IMR-90 (cell line): ENCODE data around the gene ACYP2. TPM values are rescaled to one million over a fixed set of nuclear protein-coding genes. Genes with fewer than 3 reads are reported as not detected.
"Not testable (repeated sequence)": the region's sequence is repeated elsewhere in the genome, so short reads cannot be mapped to it uniquely, and the experiment has no call there.

Source experiments
- ATAC-seq: fragments of 200-7000 bp; cut with Tn5 transposase; 2 replicates; pipeline ENCODE4 v1.9.1; 2020; ENCODE audit warnings: low read depth, mild to moderate bottlenecking, moderate library complexity
- BruUV-seq: library from RNA; stranded (reverse); fragments of 400-500 nt; replicated peaks from 2 replicates; lab custom pipeline; 2021; lab: Mats Ljungman, UMichigan
- CTCF ChIA-PET: fragments of 300-600 bp; formaldehyde crosslinking; extraction: SDS; loops from one replicate; lab custom pipeline; 2021; ENCODE audit warnings: antibody characterized with exemption; lab: Yijun Ruan, JAX
- POLR2A ChIA-PET: fragments of 300-600 bp; sonication (Branson Sonifier 250); formaldehyde crosslinking; loops from one replicate; lab custom pipeline; 2022; ENCODE audit warnings: antibody characterized with exemption; ENCODE audit not compliant: unreplicated experiment; lab: Charles Lee
- DNase-seq: peaks from one replicate; pipeline ENCODE4 v3.0.0; 2013
- H2AFZ ChIP-seq: replicated peaks from 2 replicates; pipeline ENCODE3; 2013; ENCODE audit warnings: low read length, mild to moderate bottlenecking; ENCODE audit not compliant: poor library complexity
- H2AK5ac ChIP-seq: 2 replicates; pipeline ENCODE4 v1.6.1; 2013; ENCODE audit warnings: low read depth, low read length, inconsistent platforms
- H2AK9ac ChIP-seq: replicated peaks from 2 replicates; pipeline ENCODE3; 2013; ENCODE audit warnings: mild to moderate bottlenecking, low read depth, low read length, moderate library complexity; ENCODE audit not compliant: poor library complexity
- H2BK120ac ChIP-seq: 2 replicates; pipeline ENCODE4 v1.6.1; 2013; ENCODE audit warnings: low read depth, low read length, inconsistent platforms
- H2BK15ac ChIP-seq: 3 replicates; pipeline ENCODE4 v1.6.1; 2013; ENCODE audit warnings: low read depth, low read length, inconsistent platforms
- H2BK20ac ChIP-seq: 2 replicates; pipeline ENCODE4 v1.6.1; 2013; ENCODE audit warnings: low read depth, mild to moderate bottlenecking, inconsistent platforms, low read length, moderate library complexity
- H2BK5ac ChIP-seq: 2 replicates; pipeline ENCODE4 v1.6.1; 2013; ENCODE audit warnings: mild to moderate bottlenecking, low read depth, low read length, inconsistent platforms; ENCODE audit not compliant: poor library complexity, severe bottlenecking
- H3K14ac ChIP-seq: replicated peaks from 2 replicates; pipeline ENCODE4 v1.6.1; 2013; ENCODE audit warnings: low read depth, low read length, inconsistent platforms
- H3K18ac ChIP-seq: 2 replicates; pipeline ENCODE4 v1.6.1; 2013; ENCODE audit warnings: low read depth, low read length, control low read depth
- H3K23ac ChIP-seq: 2 replicates; pipeline ENCODE4 v1.6.1; 2013; ENCODE audit warnings: low read depth, low read length, inconsistent platforms
- H3K27ac ChIP-seq: 2 replicates; pipeline ENCODE4 v1.5.1; 2013; ENCODE audit warnings: mild to moderate bottlenecking, control low read depth, low read length; ENCODE audit not compliant: insufficient read depth
- H3K27me3 ChIP-seq: 2 replicates; pipeline ENCODE4 v1.6.1; 2013; ENCODE audit warnings: low read length; ENCODE audit not compliant: control insufficient read depth, insufficient read depth
- H3K36me3 ChIP-seq: 2 replicates; pipeline ENCODE4 v1.6.1; 2013; ENCODE audit warnings: low read length, mixed read lengths; ENCODE audit not compliant: control insufficient read depth, insufficient read depth
- H3K4ac ChIP-seq: 2 replicates; pipeline ENCODE4 v1.6.1; 2013; ENCODE audit warnings: low read depth, low read length, inconsistent platforms
- H3K4me1 ChIP-seq: 2 replicates; pipeline ENCODE4 v1.6.1; 2013; ENCODE audit warnings: low read length, mixed read lengths; ENCODE audit not compliant: control insufficient read depth, insufficient read depth
- H3K4me2 ChIP-seq: 2 replicates; pipeline ENCODE4 v1.6.1; 2013; ENCODE audit warnings: low read depth, mild to moderate bottlenecking, control low read depth, low read length, moderate library complexity
- H3K4me3 ChIP-seq: 2 replicates; pipeline ENCODE4 v1.5.1; 2013; ENCODE audit warnings: low read depth, mild to moderate bottlenecking, control low read depth, low read length, moderate library complexity; ENCODE audit not compliant: insufficient read depth
- H3K56ac ChIP-seq: 2 replicates; pipeline ENCODE4 v1.6.1; 2013; ENCODE audit warnings: low read length, inconsistent platforms; ENCODE audit not compliant: insufficient read depth; ENCODE audit errors: extremely low read depth
- H3K79me1 ChIP-seq, 2 experiments: 2 replicates each; pipeline ENCODE4 v1.6.1; 2013; ENCODE audit warnings: low read length in 2 of 2, inconsistent platforms in 1 of 2, low read depth in 1 of 2
- H3K9ac ChIP-seq: 2 replicates; pipeline ENCODE4 v1.6.1; 2013; ENCODE audit warnings: low read depth, low read length, control low read depth
- H3K9me1 ChIP-seq: 2 replicates; pipeline ENCODE4 v1.6.1; 2013; ENCODE audit warnings: low read length, inconsistent platforms; ENCODE audit not compliant: insufficient read depth
- H3K9me3 ChIP-seq: 2 replicates; pipeline ENCODE4 v1.6.1; 2013; ENCODE audit warnings: low read length; ENCODE audit not compliant: control insufficient read depth, insufficient read depth
- H4K20me1 ChIP-seq: 2 replicates; pipeline ENCODE4 v1.6.1; 2013; ENCODE audit warnings: low read length, inconsistent platforms; ENCODE audit not compliant: insufficient read depth
- H4K5ac ChIP-seq: 2 replicates; pipeline ENCODE4 v1.6.1; 2013; ENCODE audit warnings: mild to moderate bottlenecking, low read depth, low read length, control low read depth
- H4K8ac ChIP-seq, 2 experiments: 2 replicates each; pipeline ENCODE4 v1.6.1; 2013; ENCODE audit warnings: low read depth in 2 of 2, low read length in 2 of 2, control low read depth in 1 of 2, inconsistent platforms in 1 of 2
- H4K91ac ChIP-seq: 2 replicates; pipeline ENCODE4 v1.6.1; 2013; ENCODE audit warnings: low read depth, low read length, inconsistent platforms; ENCODE audit not compliant: insufficient read depth
- BHLHE40 ChIP-seq: fragments of 150-350 bp; IDR thresholded peaks from 2 replicates; pipeline ENCODE4 v1.6.1; 2016; ENCODE audit warnings: mild to moderate bottlenecking, low read depth, low read length
- CEBPB ChIP-seq: IDR thresholded peaks from 2 replicates; pipeline ENCODE4 v1.6.1; 2012; ENCODE audit warnings: low read depth, low read length, improper control_type of control experiment
- FOS ChIP-seq: fragments of 150-350 bp; IDR thresholded peaks from 2 replicates; pipeline ENCODE4 v1.6.1; 2016; ENCODE audit warnings: low read depth, low read length
- MXI1 ChIP-seq: IDR thresholded peaks from 2 replicates; pipeline ENCODE4 v1.6.1; 2012; ENCODE audit warnings: low read depth, mild to moderate bottlenecking, low read length, moderate library complexity, borderline replicate concordance
- NFE2L2 ChIP-seq: fragments of 150-350 bp; IDR thresholded peaks from 2 replicates; pipeline ENCODE4 v1.6.1; 2016; ENCODE audit warnings: low read depth, mild to moderate bottlenecking, low read length
- RCOR1 ChIP-seq: IDR thresholded peaks from 2 replicates; pipeline ENCODE4 v1.6.1; 2012; ENCODE audit warnings: mild to moderate bottlenecking, low read length, improper control_type of control experiment; ENCODE audit not compliant: insufficient replicate concordance
- WGBS, 2 experiments: methylation state at CpG; one replicate each; pipeline versions ENCODE4 v1.1.5 to v1.1.7; 2013; ENCODE audit warnings: missing lambda C conversion rate in 2 of 2; ENCODE audit not compliant: insufficient read length in 1 of 2; ENCODE audit errors: extremely low coverage in 2 of 2; 5-methylcytosine and 5-hydroxymethylcytosine counted together
- dilution Hi-C: fragments of 300-500 bp; cut with HindIII; formaldehyde crosslinking; loops from one replicate; pipeline ENCODE4 v1.14.3; 2018; ENCODE audit warnings: low sequenced_read_pairs; ENCODE audit not compliant: unreplicated experiment
- in situ Hi-C: fragments of 300-500 bp; cut with MboI; formaldehyde crosslinking; loops from 3 replicates; pipeline ENCODE4 v1.14.3; 2019; ENCODE audit warnings: low sequenced_read_pairs, inconsistent platforms, mixed read lengths
- intact Hi-C: fragments of 100-400 bp; cut with micrococcal nuclease; formaldehyde crosslinking; loops from 2 replicates; pipeline ENCODE4 v1.10.0; 2022
- polyA plus RNA-seq, 3 experiments: library from polyadenylated mRNA; depleted of rRNA; stranded (reverse); fragments of >200 nt; gene quantifications; 2 replicates each; pipeline ENCODE4 v1.2.3, GENCODE V29; 2012; ENCODE audit warnings: low replicate concordance in 1 of 3
- total RNA-seq: library from RNA; depleted of rRNA; stranded (reverse); fragments of >200 nt; gene quantifications from 2 replicates; pipeline ENCODE4 v1.2.3, GENCODE V29; 2012

Gene ACYP2
- total and polyA plus RNA-seq, 2 of the 4 experiments (the other 2 are of a cell fraction), result 3.9 to 7.4 TPM

GRCh38 chr2:54261537-54261936, 146.1 kb downstream of the ACYP2 start (continued):
- TF ChIP-seq CEBPB (no peak), MXI1 (no peak), FOS (no peak), NFE2L2 (no peak), RCOR1 (no peak)

GRCh38 chr2:54262015-54262765, 146.8 kb downstream of the ACYP2 start:
- WGBS, 2 experiments, result no CpG with 5 or more reads among the region's 2 CpGs
- no peak overlapping the region for H2AK9ac ChIP-seq
- no peak overlapping the region for H3K9ac ChIP-seq
- H3K56ac ChIP-seq, result no peak overlapping the region
- no peak overlapping the region for H2BK5ac ChIP-seq
- intact Hi-C loops, result no loop called here
- peaks cover 3% of the 10 kb centered on the region; the same call in 1 of the 2 replicates for H3K9me1 ChIP-seq
- H2BK20ac ChIP-seq, result no peak overlapping the region
- no peak overlapping the region for H2BK120ac ChIP-seq
- no peaks in the 10 kb centered on the region for H3K79me1 ChIP-seq
- dilution Hi-C loops, result no loop called here
- H4K20me1 ChIP-seq, result no peaks in the 10 kb centered on the region
- no peak overlapping the region for H2AFZ ChIP-seq
- no peaks in the 10 kb centered on the region for H3K4me1 ChIP-seq
- H3K27me3 ChIP-seq, result no peaks in the 10 kb centered on the region
- TF ChIP-seq BHLHE40, result no peak
- TF ChIP-seq CEBPB, result peak; percentile 76
- H3K18ac ChIP-seq, result no peak overlapping the region
- H2AK5ac ChIP-seq, result peak overlapping the region; percentile 48; the same call in 1 of the 2 replicates
- POLR2A ChIA-PET, result no interaction called here
- ATAC-seq (peak; percentile 70), DNase-seq (peak; percentile 51)
- H4K8ac ChIP-seq, result peak overlapping the region in 1 of 2 experiments; percentile 45; a peak in 1 of 4 replicates
- H3K4ac ChIP-seq, result 0 out of 2 replicates have a peak overlapping the region, but pooled peaks have one; percentile 7
- in situ Hi-C loops, result no loop called here
- H4K5ac ChIP-seq, result no peak overlapping the region
- CTCF ChIA-PET, result interaction anchor here (1.0 kb wide), 1 partner anchor 22 kb away, joined by 3 read pairs; no protein-coding TSS in a partner anchor
- no peak overlapping the region for H2BK15ac ChIP-seq
- no peaks in the 10 kb centered on the region for H3K9me3 ChIP-seq
- no peaks in the 10 kb centered on the region for H3K36me3 ChIP-seq
- no peak overlapping the region for H3K4me3 ChIP-seq
- H3K27ac ChIP-seq, result peak overlapping the region; percentile 59; the same call in 1 of the 2 replicates
- BruUV-seq, result no TSS peak
- H3K23ac ChIP-seq, result no peak overlapping the region; the same call in 1 of the 2 replicates
- no peak overlapping the region for H4K91ac ChIP-seq
- H3K4me2 ChIP-seq, result peak overlapping the region; percentile 4; the same call in 1 of the 2 replicates
- H3K14ac ChIP-seq, result no peak overlapping the region

- H4K20me1 ChIP-seq, H3K23ac ChIP-seq, H2AK9ac ChIP-seq, H4K8ac ChIP-seq, H3K56ac ChIP-seq, H3K9me3 ChIP-seq, CTCF ChIA-PET, in situ Hi-C loops, H3K4ac ChIP-seq, POLR2A ChIA-PET, H2BK20ac ChIP-seq, H3K4me2 ChIP-seq, H3K18ac ChIP-seq, H3K9me1 ChIP-seq, DNase-seq, intact Hi-C loops, H3K27me3 ChIP-seq, H2BK5ac ChIP-seq, H3K79me1 ChIP-seq, H2AK5ac ChIP-seq, BruUV-seq, H2BK15ac ChIP-seq, H3K4me3 ChIP-seq, ATAC-seq, H3K27ac ChIP-seq, H3K4me1 ChIP-seq, H4K91ac ChIP-seq, H3K14ac ChIP-seq, H2AFZ ChIP-seq, H4K5ac ChIP-seq, dilution Hi-C loops, H3K9ac ChIP-seq, H2BK120ac ChIP-seq, H3K36me3 ChIP-seq: not testable (repeated sequence)
- WGBS, 2 experiments, result no CpG with 5 or more reads among the region's 1 CpG
These were observed 149.7 kb downstream of the ACYP2 start for GRCh38 chr2:54265081-54265480.
